Retina (tissue), 1 donor: ENCODE measurements around the gene COL6A3.

ENCODE experiments used
- DNase-seq: peaks from one replicate; pipeline ENCODE4 v3.0.0-alpha.2; 2016

COL6A3 gene

DNA sequence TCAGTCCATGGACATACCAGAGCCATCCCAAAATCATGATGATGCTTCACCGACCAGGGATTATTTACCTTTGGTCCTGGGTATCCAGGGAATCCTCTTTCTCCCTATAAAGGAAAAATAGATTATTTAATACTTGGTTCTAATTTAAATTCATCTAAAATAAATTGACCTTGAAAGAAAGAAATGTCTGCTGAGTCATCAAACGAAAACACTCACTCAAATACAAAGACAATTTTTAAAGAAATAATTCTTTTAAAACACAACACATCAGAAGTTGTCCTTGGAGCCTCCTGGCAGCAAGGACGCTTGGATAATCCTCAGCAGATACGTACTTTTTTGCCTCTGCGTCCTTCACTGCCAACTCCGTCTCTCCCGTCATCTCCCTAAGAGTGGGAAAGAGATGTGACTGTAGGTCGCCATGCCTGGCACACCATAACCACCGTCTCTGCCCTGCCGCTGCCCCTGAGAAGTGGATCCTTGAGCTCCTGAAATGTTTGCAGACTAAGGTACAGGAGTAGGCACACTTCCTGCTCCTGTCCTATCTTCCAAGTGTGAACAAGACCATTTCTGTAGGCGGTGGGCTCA is 65.6 kb downstream of the COL6A3 start:
- DNase-seq: no peak

DNA sequence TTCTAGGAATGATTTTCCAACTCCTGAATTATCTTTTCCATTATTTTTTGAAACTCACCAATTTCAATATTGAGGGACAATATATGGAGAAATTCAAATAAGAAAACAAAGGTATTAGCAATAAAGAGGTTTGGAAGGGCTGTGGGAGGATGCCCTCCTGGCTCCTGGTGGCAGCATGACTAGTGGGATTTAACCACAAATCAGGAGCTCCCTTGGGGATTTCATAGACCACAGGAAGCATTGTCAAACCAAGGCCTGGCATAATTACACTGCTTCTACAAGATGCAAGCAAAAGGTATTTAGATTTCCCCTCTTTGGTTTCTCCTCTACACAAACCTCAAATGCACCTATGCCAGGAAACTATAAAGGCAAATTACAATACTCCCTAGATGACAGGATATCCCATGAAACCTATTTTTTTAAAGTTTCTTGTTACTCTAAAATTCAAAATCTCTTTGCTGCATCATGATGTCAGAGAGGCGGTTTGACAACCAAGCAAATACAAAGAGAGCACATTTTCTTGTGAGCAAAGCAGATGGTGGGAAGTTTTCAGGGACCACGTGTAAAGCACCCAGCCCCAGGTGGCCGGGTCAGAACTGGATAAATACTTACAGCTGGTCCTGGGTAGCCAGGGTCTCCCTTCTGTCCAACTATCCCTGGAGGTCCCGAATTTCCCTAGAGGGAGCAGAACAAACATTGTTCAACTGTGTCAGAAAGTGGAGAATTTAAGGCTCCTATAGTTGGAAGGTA is 67.9 kb downstream of the COL6A3 start:
- DNase-seq: no peak

DNA sequence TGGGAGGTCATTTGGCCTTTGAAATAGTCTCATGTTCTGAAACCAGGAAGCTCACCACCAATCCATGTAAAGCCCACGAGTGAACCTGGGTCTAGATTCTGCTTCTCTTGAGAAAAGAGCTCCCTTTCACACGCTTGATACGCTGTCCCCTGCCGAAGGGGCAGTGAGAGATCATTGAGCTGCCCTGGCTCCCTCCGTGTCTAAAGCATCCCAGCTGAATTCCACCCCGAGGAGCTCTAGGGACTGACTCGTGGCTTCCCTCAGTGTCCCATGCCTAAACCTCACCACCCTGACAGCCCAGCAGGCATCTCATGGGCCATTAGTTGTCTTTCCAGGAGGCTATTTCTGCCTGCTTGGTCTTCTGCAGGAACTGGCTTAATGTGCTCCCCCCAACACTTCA is 68.6 kb downstream of the COL6A3 start:
- DNase-seq: no peak

- DNase-seq: no peak
Measured at GRCh38 chr2:237344942-237345341, 69.0 kb downstream of the COL6A3 start.

- DNase-seq: no peak
Measured at GRCh38 chr2:237343993-237344392, 70.0 kb downstream of the COL6A3 start.

- DNase-seq: no peak
Measured at GRCh38 chr2:237341872-237342271, 72.1 kb downstream of the COL6A3 start.

DNA sequence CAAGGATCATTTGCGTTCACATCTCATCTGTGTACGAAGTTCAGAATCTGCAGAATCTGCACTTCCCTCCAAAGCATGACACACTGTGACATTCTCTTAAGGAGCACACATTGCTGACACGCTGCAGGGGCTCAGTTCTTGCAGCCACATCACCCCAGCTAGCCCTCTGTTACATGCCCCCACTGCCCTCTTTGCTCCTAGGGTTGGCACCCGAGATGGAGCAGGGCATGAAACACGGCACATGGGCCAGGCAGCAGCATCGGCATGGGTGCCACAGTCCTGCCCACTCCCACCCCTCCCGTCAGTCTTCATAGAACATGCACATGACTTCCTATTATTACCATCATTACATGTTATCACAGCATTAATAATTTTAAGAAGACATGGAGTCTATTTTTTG is 76.4 kb downstream of the COL6A3 start:
- DNase-seq: no peak

- DNase-seq: no peak
Measured at GRCh38 chr2:237336131-237336530, 77.8 kb downstream of the COL6A3 start.

GRCh38 chr2:237333748-237334147 is 80.2 kb downstream of the COL6A3 start:
- DNase-seq: no peak

GRCh38 chr2:237330541-237330940 is 83.4 kb downstream of the COL6A3 start:
- no peak for DNase-seq

DNA sequence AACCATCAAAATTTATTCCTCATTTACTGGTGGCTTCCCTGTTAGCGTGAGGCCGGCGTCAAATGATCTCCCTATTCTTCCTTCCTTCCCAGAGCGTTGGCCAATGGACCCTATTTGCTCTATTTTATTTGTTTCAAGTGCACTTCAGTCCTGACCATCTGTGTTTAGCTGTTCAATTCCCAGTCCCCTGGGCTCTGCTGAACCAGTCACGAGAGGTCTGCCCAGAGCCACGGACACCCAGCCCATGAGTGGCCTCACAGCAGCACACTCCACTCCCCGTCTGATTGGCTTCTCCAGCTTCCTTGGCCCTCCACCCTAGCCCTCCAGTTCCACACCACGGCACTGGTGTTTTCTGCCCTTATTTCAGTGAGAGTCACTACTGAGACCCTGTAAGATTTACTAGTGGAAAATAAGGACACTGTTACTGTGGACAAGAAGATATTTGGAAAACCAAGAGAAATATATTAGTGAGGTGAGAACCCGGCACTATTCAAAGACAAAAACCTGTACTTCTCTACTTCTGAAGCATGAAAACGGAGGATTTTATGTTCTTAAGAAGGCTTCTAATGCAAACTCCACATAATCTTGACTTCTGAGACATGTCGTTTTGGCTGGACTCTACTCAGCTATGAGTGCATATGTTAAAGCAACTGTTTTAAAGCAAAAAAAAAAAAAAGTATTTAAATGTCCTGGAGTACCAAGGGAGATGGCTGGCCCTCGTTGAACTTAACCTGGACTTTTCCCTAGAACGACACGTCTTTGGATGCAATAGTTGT is 86.6 kb downstream of the COL6A3 start:
- no peak for DNase-seq

GRCh38 chr2:237326266-237327171 is 87.4 kb downstream of the COL6A3 start:
- DNase-seq: no peak

DNA sequence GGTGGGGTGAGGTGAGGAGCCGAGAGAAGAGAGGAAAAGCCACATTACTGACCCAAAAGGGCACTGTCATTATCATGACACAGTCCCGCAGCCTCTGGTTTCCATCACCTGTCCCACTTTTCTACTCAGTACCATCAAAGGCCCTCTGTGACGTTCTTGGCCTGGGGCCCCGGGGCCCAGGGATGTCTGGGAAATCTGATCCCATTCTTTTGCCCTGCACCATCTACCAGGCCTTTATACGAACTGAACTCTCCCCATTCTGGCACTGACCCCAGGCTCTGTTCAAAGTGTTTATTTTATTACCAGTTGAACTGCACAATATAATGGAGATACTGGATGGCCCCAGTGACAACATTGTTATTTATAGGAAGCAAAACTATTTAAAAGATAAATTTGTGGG is 89.1 kb downstream of the COL6A3 start:
- no peak for DNase-seq

DNA sequence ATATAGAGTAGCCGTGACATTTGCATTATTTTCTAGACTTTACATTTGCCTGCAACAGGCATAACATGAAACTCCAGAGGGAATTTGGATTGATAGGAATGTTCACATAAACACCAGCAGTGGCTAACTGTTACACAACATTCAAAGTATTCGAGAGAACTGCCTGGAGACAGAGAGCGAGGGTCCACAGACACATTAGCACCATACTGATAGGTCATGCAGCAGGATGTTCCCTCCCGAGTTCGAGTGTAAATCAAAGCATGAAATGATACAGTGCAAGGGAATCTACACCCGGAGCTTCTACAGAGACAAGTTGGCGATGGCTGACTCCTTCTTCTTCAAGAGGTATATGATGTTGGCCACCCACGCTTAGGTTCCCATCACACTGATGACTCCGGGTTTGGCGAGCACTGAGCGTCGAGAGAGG is 89.5 kb downstream of the COL6A3 start:
- no peak for DNase-seq

GRCh38 chr2:237323656-237324055 is 90.3 kb downstream of the COL6A3 start:
- no peak for DNase-seq

GRCh38 chr2:237322564-237322963 is 91.4 kb downstream of the COL6A3 start:
- no peak for DNase-seq

DNA sequence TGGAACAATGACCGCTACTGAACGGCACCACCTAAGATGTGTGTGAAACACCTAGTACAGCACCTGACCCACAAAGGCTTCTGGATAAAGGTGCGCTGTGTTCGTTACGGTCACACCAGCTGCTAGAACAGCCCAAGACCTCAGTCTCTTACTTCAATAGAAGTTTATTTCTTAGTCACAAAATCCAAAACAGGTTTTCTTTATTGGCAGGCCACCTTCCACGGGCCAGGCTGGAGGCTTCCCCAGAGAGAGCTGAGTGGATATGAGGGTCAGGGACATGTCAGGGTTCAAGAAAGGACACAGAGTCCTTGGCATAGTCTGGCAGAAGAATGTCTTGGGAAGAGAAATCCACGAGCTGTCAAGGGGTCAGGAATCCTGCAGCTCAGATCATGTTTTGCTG is 92.2 kb downstream of the COL6A3 start:
- DNase-seq: no peak

GRCh38 chr2:237320801-237321560 is 93.0 kb downstream of the COL6A3 start:
- no peak for DNase-seq

- no peak for DNase-seq
Measured at GRCh38 chr2:237319887-237320286, 94.1 kb downstream of the COL6A3 start.

- no peak for DNase-seq
Measured at GRCh38 chr2:237319086-237319820, 94.7 kb downstream of the COL6A3 start.

- no peak for DNase-seq
Measured at GRCh38 chr2:237316339-237316738, 97.6 kb downstream of the COL6A3 start.
